K562 (cell line): ENCODE results near the gene SLC16A10. TPM values are rescaled to one million over a fixed set of nuclear protein-coding genes. Genes with fewer than 3 reads are reported as not detected.

Experiments used
- ATAC-seq: fragments of 200-7000 bp; cut with Tn5 transposase; 3 replicates; pipeline ENCODE4 v1.9.1; 2020; ENCODE audit warnings: moderate library complexity
- BruUV-seq: library from RNA; stranded (reverse); fragments of 400-500 nt; replicated peaks from 2 replicates; lab custom pipeline; 2021; lab: Mats Ljungman, UMichigan
- CTCF ChIA-PET: fragments of 300-600 bp; formaldehyde crosslinking; extraction: SDS; loops from one replicate; lab custom pipeline; 2021; ENCODE audit warnings: low intra/inter-chr PET ratio; lab: Yijun Ruan, JAX
- POLR2A ChIA-PET: fragments of 300-600, 350-650 bp; sonication (Branson Sonifier 250); formaldehyde crosslinking; extraction: SDS; loops from one replicate; lab custom pipeline; 2021; ENCODE audit warnings: antibody characterized with exemption, inconsistent platforms; lab: Yijun Ruan, JAX
- DNase-seq, 4 experiments: peaks; one replicate each; pipeline versions ENCODE4 v3.0.0 to v3.0.0-alpha.2; 2011 to 2018; ENCODE audit warnings: low spot score in 3 of 4, mixed read lengths in 3 of 4; ENCODE audit errors: extremely low read depth in 1 of 4
- FAIRE-seq: peaks from 2 replicates; lab custom pipeline; 2011; peaks lifted over from hg19 to GRCh38; lab: Jason Lieb, UNC
- H2AFZ ChIP-seq: 2 replicates; pipeline ENCODE4 v1.6.0; 2011; ENCODE audit warnings: low read depth, low read length, control low read depth, inconsistent platforms
- H3K27ac ChIP-seq: fragments of 200-600 bp; 3 replicates; pipeline ENCODE4 v1.8.0; 2011; ENCODE audit warnings: low read depth, mild to moderate bottlenecking, control low read depth, inconsistent platforms, low read length, moderate library complexity, mixed read lengths; ENCODE audit errors: extremely low read depth
- H3K27me3 ChIP-seq, 2 experiments: fragments of 300-600 bp in 1 of 2; 2 replicates in 1 of 2; 3 replicates in 1 of 2; pipeline versions ENCODE4 v1.6.0 to v1.8.0; 2011; ENCODE audit warnings: inconsistent platforms in 2 of 2, low read length in 2 of 2, mild to moderate bottlenecking in 1 of 2, mixed read lengths in 1 of 2, moderate library complexity in 1 of 2; ENCODE audit not compliant: control insufficient read depth in 2 of 2, insufficient read depth in 2 of 2
- H3K36me3 ChIP-seq: fragments of 300-600 bp; 3 replicates; pipeline ENCODE4 v1.8.0; 2011; ENCODE audit warnings: mild to moderate bottlenecking, low read length, inconsistent platforms; ENCODE audit not compliant: control insufficient read depth, insufficient read depth
- H3K4me1 ChIP-seq, 2 experiments: fragments of 200-600 bp in 1 of 2; replicated peaks in 1 of 2; 2 replicates in 1 of 2; 3 replicates in 1 of 2; pipeline versions ENCODE4 v1.5.1 to v1.8.0; 2011; ENCODE audit warnings: inconsistent platforms in 2 of 2, low read length in 2 of 2, mild to moderate bottlenecking in 1 of 2, mixed read lengths in 1 of 2, moderate library complexity in 1 of 2; ENCODE audit not compliant: control insufficient read depth in 2 of 2, insufficient read depth in 2 of 2
- H3K4me2 ChIP-seq: 2 replicates; pipeline ENCODE4 v1.6.1; 2011; ENCODE audit warnings: low read length, control low read depth, inconsistent platforms, mixed read lengths; ENCODE audit not compliant: insufficient read depth
- H3K4me3 ChIP-seq: fragments of 200-600 bp; sonication (generic), shearing (Covaris generic); 2 replicates; pipeline ENCODE4 v1.5.1; 2016; ENCODE audit warnings: control low read depth, inconsistent platforms
- H3K79me2 ChIP-seq: fragments of 200-600 bp; 3 replicates; pipeline ENCODE4 v1.8.0; 2011; ENCODE audit warnings: low read length, inconsistent platforms; ENCODE audit not compliant: control insufficient read depth, insufficient read depth
- H3K9ac ChIP-seq, 2 experiments: 2 replicates each; pipeline versions ENCODE4 v1.6.0 to v1.6.1; 2011; ENCODE audit warnings: low read depth in 2 of 2, low read length in 2 of 2, control low read depth in 1 of 2, inconsistent platforms in 1 of 2, mild to moderate bottlenecking in 1 of 2, mixed read lengths in 1 of 2; ENCODE audit not compliant: insufficient read depth in 1 of 2
- H3K9me1 ChIP-seq: one replicate; pipeline ENCODE4 v1.6.0; 2011; ENCODE audit warnings: inconsistent platforms, mild to moderate bottlenecking, low read length, moderate library complexity; ENCODE audit not compliant: control insufficient read depth, insufficient read depth
- H3K9me3 ChIP-seq: replicated peaks from 2 replicates; pipeline ENCODE4 v1.5.1; 2011; ENCODE audit warnings: low read depth, low read length, inconsistent platforms; ENCODE audit not compliant: control insufficient read depth, insufficient read depth
- H4K20me1 ChIP-seq: replicated peaks from 2 replicates; pipeline ENCODE4 v1.6.1; 2011; ENCODE audit warnings: low read length, inconsistent platforms, mixed read lengths; ENCODE audit not compliant: control insufficient read depth, insufficient read depth
- ADNP ChIP-seq: fragments of 200-800 bp; sonication (Bioruptor generic); IDR thresholded peaks from 2 replicates; pipeline ENCODE4 v1.6.1; 2016; ENCODE audit warnings: missing genetic modification characterization, missing compliant biosample characterization
- DNMT1 ChIP-seq: fragments of 450-650 bp; IDR thresholded peaks from 2 replicates; pipeline ENCODE4 v1.6.1; 2016; ENCODE audit warnings: antibody characterized with exemption, mild to moderate bottlenecking
- L3MBTL2 ChIP-seq: fragments of 450-650 bp; IDR thresholded peaks from 2 replicates; pipeline ENCODE4 v1.6.1; 2016; ENCODE audit warnings: mild to moderate bottlenecking, moderate library complexity
- MITF ChIP-seq: IDR thresholded peaks from 2 replicates; pipeline ENCODE4 v1.6.1; 2014; ENCODE audit warnings: antibody characterized with exemption
- NFYB ChIP-seq: IDR thresholded peaks from 2 replicates; pipeline ENCODE4 v1.6.1; 2011; ENCODE audit warnings: mild to moderate bottlenecking, moderate library complexity; ENCODE audit not compliant: insufficient read length; ENCODE audit errors: extremely low read depth
- POLR2AphosphoS5 ChIP-seq: IDR thresholded peaks from 2 replicates; pipeline ENCODE4 v1.6.1; 2011; ENCODE audit warnings: mild to moderate bottlenecking, low read depth, low read length, moderate library complexity; ENCODE audit not compliant: control insufficient read depth, insufficient read depth
- ZBTB2 ChIP-seq: fragments of 450-650 bp; IDR thresholded peaks from 2 replicates; pipeline ENCODE4 v1.6.1; 2016; ENCODE audit warnings: antibody characterized with exemption
- WGBS: fragments of 100-300 bp; shearing (Covaris generic); methylation state at CpG from one replicate; pipeline ENCODE4 v1.1.6; 2016; ENCODE audit warnings: low coverage, mixed read lengths; ENCODE audit not compliant: insufficient coverage; ENCODE audit errors: missing lambda C conversion rate; 5-methylcytosine and 5-hydroxymethylcytosine counted together
- in situ Hi-C: fragments of 300-500 bp; cut with MboI; formaldehyde crosslinking; loops from 4 replicates; pipeline ENCODE4 v1.15.0; 2018; ENCODE audit warnings: inconsistent platforms, mixed read lengths
- intact Hi-C: fragments of 100-400 bp; cut with micrococcal nuclease; formaldehyde crosslinking; loops from 2 replicates; pipeline ENCODE4 v1.14.2; 2022
- polyA plus RNA-seq, 8 experiments: library from polyadenylated mRNA; depleted of rRNA in 4 of 8; stranded (reverse) in 5 of 8; unstranded in 3 of 8; fragments of >200 nt; fragmentation: Nextera tagmentation in 2 of 8; fragmentation: Illumina TruSeq in 1 of 8; extraction: Ambion mirVana in 2 of 8; extraction: Trizol in 1 of 8; gene quantifications; 2 replicates each; pipeline versions ENCODE4 v1.2.1 to v1.2.3, GENCODE V29; 2011 to 2014; ENCODE audit warnings: inconsistent platforms in 1 of 8, missing spikeins in 1 of 8
- total RNA-seq, 7 experiments: library from RNA; depleted of rRNA in 6 of 7; stranded (reverse); fragments of >200 nt in 6 of 7; fragmentation: Illumina TruSeq in 2 of 7; extraction: Trizol in 2 of 7; gene quantifications; 2 replicates each; pipeline versions ENCODE4 v1.2.1 to v1.2.3, GENCODE V29; 2011 to 2021; ENCODE audit warnings: low replicate concordance in 1 of 7

The SLC16A10 gene
- total and polyA plus RNA-seq, 9 of the 15 experiments (the other 6 are each of a cell fraction or from before 2014, with no cell fraction given), result 0.02 to 0.54 (median 0.24) TPM; not detected in 4

GRCh38 chr6:111231090-111231459 is 143.8 kb downstream of the SLC16A10 start:
- Histone ChIP-seq H3K4me2 (no peak overlapping the region), H3K9me1 (no peaks in the 10 kb centered on the region), H3K36me3 (no peaks in the 10 kb centered on the region), H3K27ac (no peak overlapping the region), H3K27me3 (peaks cover 3 to 12% of the 10 kb centered on the region in 2 experiments; a peak in 3 of 5 replicates), H4K20me1 (no peaks in the 10 kb centered on the region), H3K9me3 (no peaks in the 10 kb centered on the region), H2AFZ (no peak overlapping the region), H3K4me3 (no peak overlapping the region), H3K4me1 (no peaks in the 10 kb centered on the region; a peak in 2 of 5 replicates), H3K9ac (no peak overlapping the region), H3K79me2 (no peaks in the 10 kb centered on the region)
- DNase-seq (no peak), ATAC-seq (no peak), FAIRE-seq (no peak)
- BruUV-seq, result no TSS peak
- TF ChIP-seq NFYB, result no peak
- no peak for TF ChIP-seq POLR2AphosphoS5
- TF ChIP-seq ZBTB2, result no peak
- no peak for TF ChIP-seq DNMT1
- no peak for TF ChIP-seq L3MBTL2
- no peak for TF ChIP-seq MITF
- no peak for TF ChIP-seq ADNP
- ChIA-PET CTCF (no interaction called here), POLR2A (interaction anchor here (1.1 kb wide), 1 partner anchor 9 kb away, joined by 3 read pairs; no protein-coding TSS in a partner anchor)
- intact Hi-C loops, result no loop called here
- in situ Hi-C loops, result no loop called here
- 3% methylated on average over 4 of the region's 4 CpGs for WGBS
